ENCODE data around the gene JADE1.
A peak's percentile ranks its signal among the peaks of the same experiment; 100 is the strongest.

Gene JADE1

DNA sequence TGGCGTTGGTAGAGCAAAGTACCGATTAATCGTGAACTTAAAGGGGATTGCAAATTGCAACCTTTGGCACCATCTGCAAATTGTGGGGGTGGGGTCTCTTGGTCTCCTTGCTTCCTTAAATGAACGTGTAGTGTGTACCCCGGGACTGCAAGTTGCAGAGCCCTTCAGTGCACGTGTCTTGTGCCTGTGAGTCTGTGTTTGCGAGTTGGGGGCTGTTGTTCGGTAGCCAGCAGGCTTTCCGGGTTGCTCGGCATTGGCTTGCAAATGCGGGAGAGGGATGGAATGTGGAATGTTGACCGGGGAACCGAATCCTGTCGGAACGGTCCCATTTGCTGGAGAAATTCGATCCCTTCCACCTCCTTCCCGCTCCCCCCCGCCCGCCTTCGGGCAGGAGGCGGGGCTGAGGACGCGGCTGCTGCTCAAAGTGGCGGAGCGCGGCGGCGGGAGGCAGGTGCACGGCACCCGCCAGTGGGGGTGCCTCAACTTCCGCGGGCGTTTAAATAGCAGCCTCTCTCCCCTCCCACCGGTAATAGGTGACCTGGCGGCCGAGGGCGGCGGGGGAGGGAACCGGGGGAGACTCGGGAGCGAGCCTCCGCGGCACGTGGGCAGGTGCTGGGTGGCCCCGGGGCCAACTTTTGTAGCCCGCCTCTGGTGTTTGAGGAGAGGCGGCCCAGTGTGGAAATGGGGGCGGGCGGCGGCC lies 1.5 kb downstream of the JADE1 start:
- peak overlapping the region; percentile 99 for H3K27ac ChIP-seq (ENCODE audit: low read depth, low read length, severe bottlenecking)
- H3K9me3 ChIP-seq (ENCODE audit: control insufficient read depth, low read length) = no peaks in the 10 kb centered on the region
- peak overlapping the region; percentile 82 for H3K4me3 ChIP-seq (ENCODE audit: extremely low read depth, insufficient read depth, low read length, poor library complexity, severe bottlenecking)
- WGBS, 2 experiments (ENCODE audit: insufficient coverage in 2 of 2) = 0% methylated on average over 13 to 34 of the region's 50 CpGs
- peaks cover under 1% of the 10 kb centered on the region for H3K36me3 ChIP-seq (ENCODE audit: control insufficient read depth, insufficient read depth, low read length)
- peaks cover 14% of the 10 kb centered on the region for H3K4me1 ChIP-seq (ENCODE audit: control insufficient read depth, insufficient read depth, low read length, poor library complexity, severe bottlenecking)

DNA sequence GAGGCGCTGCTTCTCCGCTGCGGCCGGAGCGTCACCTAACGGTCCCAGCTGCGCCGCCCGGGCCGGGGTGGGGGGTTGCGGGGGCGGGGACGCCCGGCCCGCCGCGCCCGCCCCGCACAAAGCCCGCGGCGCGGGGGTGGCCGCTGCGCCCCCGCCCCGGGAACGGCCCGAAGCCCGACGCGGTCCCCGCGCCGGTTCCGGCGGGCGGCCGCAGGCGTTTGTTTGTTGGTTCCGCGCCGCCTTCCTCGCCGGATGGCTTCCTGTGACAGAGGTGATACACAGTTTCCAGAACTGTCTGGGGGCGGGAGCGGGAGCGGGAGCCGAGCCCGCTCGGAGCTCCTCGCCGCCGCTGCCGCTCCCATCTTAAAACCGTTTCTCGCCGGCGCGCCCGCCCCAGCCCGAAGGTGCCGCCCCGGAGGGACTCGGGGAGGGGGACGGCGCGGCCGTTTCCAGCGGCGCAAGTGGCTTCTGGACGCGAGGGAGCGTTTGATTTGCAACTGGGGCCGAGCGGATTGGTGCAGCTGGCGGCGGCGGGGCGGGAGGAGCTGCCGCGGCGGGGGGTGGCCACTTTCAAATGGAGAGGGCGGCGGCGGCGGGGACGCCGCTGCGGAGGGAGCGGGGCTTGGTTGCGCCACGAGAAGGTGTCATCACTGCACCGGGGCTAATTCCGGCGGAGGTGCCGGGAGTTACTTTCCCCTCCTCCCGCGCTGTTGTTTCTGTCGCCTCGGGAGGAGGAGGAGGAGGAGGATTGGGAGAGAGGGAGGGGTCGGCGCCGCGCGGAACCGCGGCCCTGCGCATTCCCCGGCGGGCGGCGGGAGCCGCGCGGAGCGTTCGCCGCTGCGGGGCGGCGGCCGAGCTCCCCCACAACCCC lies 2.3 kb downstream of the JADE1 start:
- peaks cover 14% of the 10 kb centered on the region for H3K4me1 ChIP-seq (ENCODE audit: control insufficient read depth, insufficient read depth, low read length, poor library complexity, severe bottlenecking)
- no peaks in the 10 kb centered on the region for H3K9me3 ChIP-seq (ENCODE audit: control insufficient read depth, low read length)
- peaks cover 9% of the 10 kb centered on the region for H3K36me3 ChIP-seq (ENCODE audit: control insufficient read depth, insufficient read depth, low read length)
- peak overlapping the region; percentile 82 for H3K4me3 ChIP-seq (ENCODE audit: extremely low read depth, insufficient read depth, low read length, poor library complexity, severe bottlenecking)
- 0% methylated on average over 82 to 85 of the region's 123 CpGs for WGBS, 2 experiments (ENCODE audit: insufficient coverage in 2 of 2)
- H3K27ac ChIP-seq (ENCODE audit: low read depth, low read length, severe bottlenecking) = peak overlapping the region; percentile 99

- 0 to 1% methylated on average over 29 to 31 of the region's 33 CpGs for WGBS, 2 experiments (ENCODE audit: insufficient coverage in 2 of 2)
- Histone ChIP-seq H3K36me3 (ENCODE audit: control insufficient read depth, insufficient read depth, low read length) (peaks cover 16% of the 10 kb centered on the region), H3K4me1 (ENCODE audit: control insufficient read depth, insufficient read depth, low read length, poor library complexity, severe bottlenecking) (peaks cover 17% of the 10 kb centered on the region), H3K27ac (ENCODE audit: low read depth, low read length, severe bottlenecking) (peak overlapping the region; percentile 99), H3K9me3 (ENCODE audit: control insufficient read depth, low read length) (no peaks in the 10 kb centered on the region), H3K4me3 (ENCODE audit: extremely low read depth, insufficient read depth, low read length, poor library complexity, severe bottlenecking) (peak overlapping the region; percentile 82)
These were observed 3.1 kb downstream of the JADE1 start for GRCh38 chr4:128812442-128813235.

GRCh38 chr4:128813965-128814364 lies 4.5 kb downstream of the JADE1 start:
- peaks cover 17% of the 10 kb centered on the region for H3K4me1 ChIP-seq (ENCODE audit: control insufficient read depth, insufficient read depth, low read length, poor library complexity, severe bottlenecking)
- H3K9me3 ChIP-seq (ENCODE audit: control insufficient read depth, low read length) = no peaks in the 10 kb centered on the region
- H3K4me3 ChIP-seq (ENCODE audit: extremely low read depth, insufficient read depth, low read length, poor library complexity, severe bottlenecking) = no peak overlapping the region
- WGBS, 2 experiments (ENCODE audit: insufficient coverage in 2 of 2) = 100% methylated on average over 1 to 4 of the region's 5 CpGs
- peaks cover 23% of the 10 kb centered on the region for H3K36me3 ChIP-seq (ENCODE audit: control insufficient read depth, insufficient read depth, low read length)
- H3K27ac ChIP-seq (ENCODE audit: low read depth, low read length, severe bottlenecking) = no peak overlapping the region

DNA sequence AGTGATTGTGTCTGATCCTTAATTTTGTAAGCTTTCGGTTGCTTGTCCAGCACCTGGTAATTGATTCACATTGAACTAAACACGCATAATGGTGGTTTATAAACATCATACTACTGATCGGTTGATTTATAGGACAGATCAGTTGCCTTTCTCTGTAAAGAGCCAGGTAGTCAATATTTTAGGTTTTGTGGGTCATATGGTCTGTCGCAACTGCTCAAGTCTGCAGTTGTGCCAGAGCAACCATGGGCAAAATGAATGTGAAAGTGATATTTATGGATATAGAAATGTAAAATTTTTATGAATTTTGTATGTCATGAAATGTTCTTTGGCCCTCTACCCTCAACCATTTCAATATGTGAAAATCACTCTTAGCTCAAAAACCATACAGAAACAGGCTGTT lies 8.9 kb downstream of the JADE1 start:
- H3K4me3 ChIP-seq (ENCODE audit: extremely low read depth, insufficient read depth, low read length, poor library complexity, severe bottlenecking) = no peak overlapping the region
- no peaks in the 10 kb centered on the region for H3K9me3 ChIP-seq (ENCODE audit: control insufficient read depth, low read length)
- H3K27ac ChIP-seq (ENCODE audit: low read depth, low read length, severe bottlenecking) = no peak overlapping the region
- 100% methylated on average over 4 of the region's 4 CpGs for WGBS, 2 experiments (ENCODE audit: insufficient coverage in 2 of 2)
- peaks cover 26% of the 10 kb centered on the region for H3K4me1 ChIP-seq (ENCODE audit: control insufficient read depth, insufficient read depth, low read length, poor library complexity, severe bottlenecking)
- peaks cover 23% of the 10 kb centered on the region for H3K36me3 ChIP-seq (ENCODE audit: control insufficient read depth, insufficient read depth, low read length)

DNA sequence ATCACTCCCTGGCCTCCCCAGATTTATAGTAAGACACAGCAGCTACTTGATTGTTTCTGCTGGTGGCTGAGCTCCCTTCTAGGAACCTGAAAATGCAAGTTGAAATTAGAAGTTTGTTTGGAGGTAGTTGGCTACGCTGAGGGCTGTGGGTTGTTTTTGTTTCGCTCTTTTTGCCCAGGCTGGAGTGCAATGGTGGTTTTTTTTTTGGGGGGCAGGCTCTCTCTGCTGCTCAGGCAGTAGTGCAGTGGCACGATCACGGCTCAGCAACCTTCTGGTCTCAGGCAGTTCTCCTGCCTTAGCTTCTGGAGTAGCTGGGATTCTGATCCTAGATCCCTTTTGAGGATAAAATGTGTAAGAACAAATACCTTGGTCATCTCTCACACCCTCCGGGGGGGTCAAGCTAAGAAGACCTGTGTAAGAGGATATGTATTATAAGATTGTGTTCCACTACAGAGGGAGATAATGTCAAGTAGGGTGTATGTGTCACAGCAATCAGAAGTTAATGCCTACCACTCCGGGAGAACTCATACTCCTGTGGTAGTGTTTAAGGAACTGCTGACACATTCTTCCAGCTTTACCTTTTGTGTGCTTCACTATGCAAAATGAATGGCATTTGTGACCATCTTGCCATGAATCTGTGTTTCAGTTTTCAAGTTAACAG lies 9.7 kb downstream of the JADE1 start:
- WGBS, 2 experiments (ENCODE audit: insufficient coverage in 2 of 2) = 95% methylated on average over 3 to 4 of the region's 6 CpGs
- Histone ChIP-seq H3K4me3 (ENCODE audit: extremely low read depth, insufficient read depth, low read length, poor library complexity, severe bottlenecking) (no peak overlapping the region), H3K9me3 (ENCODE audit: control insufficient read depth, low read length) (no peaks in the 10 kb centered on the region), H3K4me1 (ENCODE audit: control insufficient read depth, insufficient read depth, low read length, poor library complexity, severe bottlenecking) (peaks cover 21% of the 10 kb centered on the region), H3K27ac (ENCODE audit: low read depth, low read length, severe bottlenecking) (no peak overlapping the region), H3K36me3 (ENCODE audit: control insufficient read depth, insufficient read depth, low read length) (peaks cover 23% of the 10 kb centered on the region)

GRCh38 chr4:128820671-128821070 lies 11.2 kb downstream of the JADE1 start:
- Histone ChIP-seq H3K4me3 (ENCODE audit: extremely low read depth, insufficient read depth, low read length, poor library complexity, severe bottlenecking) (no peak overlapping the region), H3K27ac (ENCODE audit: low read depth, low read length, severe bottlenecking) (no peak overlapping the region), H3K4me1 (ENCODE audit: control insufficient read depth, insufficient read depth, low read length, poor library complexity, severe bottlenecking) (peaks cover 22% of the 10 kb centered on the region), H3K9me3 (ENCODE audit: control insufficient read depth, low read length) (no peaks in the 10 kb centered on the region), H3K36me3 (ENCODE audit: control insufficient read depth, insufficient read depth, low read length) (peaks cover 23% of the 10 kb centered on the region)
- WGBS, 2 experiments (ENCODE audit: insufficient coverage in 2 of 2) = 82 to 92% methylated on average over 2 of the region's 3 CpGs

DNA sequence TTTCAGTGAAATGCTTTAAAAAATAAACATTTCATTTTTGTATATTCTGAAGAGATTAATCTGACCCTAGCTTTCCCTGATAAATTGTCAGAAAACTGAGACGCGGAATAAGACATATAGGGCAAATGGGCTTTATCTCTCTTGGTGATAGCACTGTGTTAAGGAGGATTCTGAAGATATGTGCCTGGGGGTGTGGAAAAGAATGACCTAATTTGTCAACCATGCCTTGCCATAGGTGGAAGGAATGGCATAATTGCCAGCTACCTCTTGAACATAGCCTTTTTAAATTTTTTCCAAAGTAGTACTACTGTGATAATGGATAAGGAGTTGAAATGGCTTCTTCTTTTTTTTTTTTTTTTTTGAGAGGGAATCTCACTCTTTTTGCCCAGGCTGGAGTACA lies 11.7 kb downstream of the JADE1 start:
- Histone ChIP-seq H3K36me3 (ENCODE audit: control insufficient read depth, insufficient read depth, low read length) (peaks cover 21% of the 10 kb centered on the region), H3K9me3 (ENCODE audit: control insufficient read depth, low read length) (no peaks in the 10 kb centered on the region), H3K27ac (ENCODE audit: low read depth, low read length, severe bottlenecking) (no peak overlapping the region), H3K4me1 (ENCODE audit: control insufficient read depth, insufficient read depth, low read length, poor library complexity, severe bottlenecking) (peaks cover 25% of the 10 kb centered on the region), H3K4me3 (ENCODE audit: extremely low read depth, insufficient read depth, low read length, poor library complexity, severe bottlenecking) (no peak overlapping the region)
- 93% methylated on average over 2 of the region's 2 CpGs; no CpG with 5 or more reads in 1 of the 2 experiments for WGBS, 2 experiments (ENCODE audit: insufficient coverage in 2 of 2)

- no peak overlapping the region for H3K27ac ChIP-seq (ENCODE audit: low read depth, low read length, severe bottlenecking)
- H3K9me3 ChIP-seq (ENCODE audit: control insufficient read depth, low read length) = no peaks in the 10 kb centered on the region
- H3K36me3 ChIP-seq (ENCODE audit: control insufficient read depth, insufficient read depth, low read length) = peaks cover 4% of the 10 kb centered on the region
- peaks cover 26% of the 10 kb centered on the region for H3K4me1 ChIP-seq (ENCODE audit: control insufficient read depth, insufficient read depth, low read length, poor library complexity, severe bottlenecking)
- H3K4me3 ChIP-seq (ENCODE audit: extremely low read depth, insufficient read depth, low read length, poor library complexity, severe bottlenecking) = no peak overlapping the region
- WGBS, 2 experiments (ENCODE audit: insufficient coverage in 2 of 2) = 100% methylated on average over 1 of the region's 1 CpG; no CpG with 5 or more reads in 1 of the 2 experiments
These were observed 13.6 kb downstream of the JADE1 start for GRCh38 chr4:128823025-128823661.

- H3K9me3 ChIP-seq (ENCODE audit: control insufficient read depth, low read length) = peaks cover 3% of the 10 kb centered on the region
- no peak overlapping the region for H3K4me3 ChIP-seq (ENCODE audit: extremely low read depth, insufficient read depth, low read length, poor library complexity, severe bottlenecking)
- no peak overlapping the region for H3K27ac ChIP-seq (ENCODE audit: low read depth, low read length, severe bottlenecking)
- H3K4me1 ChIP-seq (ENCODE audit: control insufficient read depth, insufficient read depth, low read length, poor library complexity, severe bottlenecking) = peaks cover 26% of the 10 kb centered on the region
- 86 to 92% methylated on average over 7 of the region's 7 CpGs for WGBS, 2 experiments (ENCODE audit: insufficient coverage in 2 of 2)
- peaks cover 17% of the 10 kb centered on the region for H3K36me3 ChIP-seq (ENCODE audit: control insufficient read depth, insufficient read depth, low read length)
These were observed 15.7 kb downstream of the JADE1 start for GRCh38 chr4:128825226-128825625.

Data from mesodermal cell (in vitro differentiated cells).